Thoracic aorta (tissue), 2 donors: ENCODE results near the gene TCP10L. TPM values are rescaled to one million over a fixed set of nuclear protein-coding genes. Genes with fewer than 3 reads are reported as not detected.

ENCODE experiments used
- ATAC-seq: fragments of 150-250 bp; one replicate; pipeline ENCODE4 v1.8.0; 2017; ENCODE audit warnings: low read depth; ENCODE audit not compliant: insufficient number of reproducible peaks, low FRiP score
- DNase-seq: peaks from one replicate; pipeline ENCODE4 v3.0.0-alpha.2; 2020; ENCODE audit warnings: low spot score
- H3K27ac ChIP-seq, 2 donors: fragments of 200-600 bp; sonication (generic); 1 replicate in 1 of 2; 2 replicates in 1 of 2; pipeline ENCODE4 v1.5.1; 2016; ENCODE audit warnings: mild to moderate bottlenecking in 2 of 2, moderate library complexity in 2 of 2
- H3K27me3 ChIP-seq: fragments of 200-600 bp; sonication (generic); replicated peaks from 2 replicates; pipeline ENCODE4 v1.6.0; 2016; ENCODE audit warnings: mild to moderate bottlenecking; ENCODE audit not compliant: insufficient read depth
- H3K36me3 ChIP-seq: fragments of 200-600 bp; sonication (generic); one replicate; pipeline ENCODE4 v1.5.1; 2016
- H3K4me1 ChIP-seq, 2 donors: fragments of 200-600 bp; sonication (generic); 1 replicate in 1 of 2; 2 replicates in 1 of 2; pipeline versions ENCODE4 v1.5.1 to v1.6.0; 2016; ENCODE audit warnings: low read depth in 2 of 2, mild to moderate bottlenecking in 1 of 2; ENCODE audit not compliant: control insufficient read depth in 1 of 2
- H3K4me3 ChIP-seq: fragments of 200-600 bp; sonication (generic); 2 replicates; pipeline ENCODE4 v1.5.1; 2016; ENCODE audit warnings: mild to moderate bottlenecking
- H3K9me3 ChIP-seq: fragments of 200-600 bp; sonication (generic); 2 replicates; pipeline ENCODE4 v1.5.1; 2016
- total RNA-seq, 2 donors: library from RNA; depleted of rRNA; stranded (reverse); fragments of >200 nt; gene quantifications; one replicate each; pipeline versions ENCODE4 v1.1.0 to v1.2.3, GENCODE V29; 2016
- TF ChIP-seq, protein P1 (sequence below): fragments of 200-600 bp; sonication (generic); IDR thresholded peaks from one replicate; pipeline ENCODE4 v1.5.1; 2019; ENCODE audit warnings: antibody characterized with exemption

Gene TCP10L
- total RNA-seq, 2 donors from 2014 or later: 2.8 TPM; not detected in 1

DNA sequence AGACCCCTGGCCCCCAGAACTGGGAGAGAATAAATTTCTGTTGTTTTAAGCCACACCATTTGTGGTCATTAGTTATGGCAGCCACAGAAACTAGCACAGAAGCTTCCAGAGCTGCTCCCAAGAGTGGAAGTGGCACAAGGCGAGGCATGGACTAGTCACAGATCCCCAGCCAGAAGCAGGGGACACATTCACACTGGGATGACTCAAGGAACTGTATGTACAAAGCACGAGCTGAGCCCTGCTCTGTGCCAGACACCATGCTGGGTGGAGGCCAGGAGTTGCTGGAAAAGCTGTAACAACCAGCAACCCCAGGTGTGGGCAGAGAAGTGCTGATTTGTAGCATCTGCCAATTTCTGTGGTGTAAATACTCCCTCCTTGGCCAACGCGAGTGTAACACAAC is 55.6 kb downstream of the TCP10L start:
- ATAC-seq: no peak

DNA sequence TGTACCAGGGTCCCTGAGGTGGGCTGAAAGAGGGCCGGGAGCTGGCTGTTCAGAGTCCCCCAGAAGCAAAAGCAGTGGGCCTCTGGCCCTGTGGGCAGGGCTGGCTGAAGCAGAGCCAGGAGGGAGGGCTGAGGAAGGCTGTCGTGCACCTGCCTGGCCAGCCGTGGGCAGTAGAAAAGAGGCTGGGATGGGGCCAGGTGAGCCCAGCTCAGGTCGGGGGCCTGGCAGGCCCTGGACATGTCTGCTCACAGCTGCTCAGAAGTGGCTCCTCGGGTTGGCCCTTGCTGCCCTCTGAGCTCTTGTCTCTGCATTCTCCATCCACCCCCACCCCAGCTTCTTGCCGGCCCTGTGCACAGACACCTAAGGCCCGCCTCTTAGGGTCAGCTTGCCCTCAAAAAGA is 60.0 kb downstream of the TCP10L start:
- peaks cover 26 to 49% of the 10 kb centered on the region in 2 donors for H3K4me1 ChIP-seq
- H3K4me3 ChIP-seq: no peak overlapping the region
- H3K36me3 ChIP-seq: no peaks in the 10 kb centered on the region
- TF ChIP-seq, protein P1, sequence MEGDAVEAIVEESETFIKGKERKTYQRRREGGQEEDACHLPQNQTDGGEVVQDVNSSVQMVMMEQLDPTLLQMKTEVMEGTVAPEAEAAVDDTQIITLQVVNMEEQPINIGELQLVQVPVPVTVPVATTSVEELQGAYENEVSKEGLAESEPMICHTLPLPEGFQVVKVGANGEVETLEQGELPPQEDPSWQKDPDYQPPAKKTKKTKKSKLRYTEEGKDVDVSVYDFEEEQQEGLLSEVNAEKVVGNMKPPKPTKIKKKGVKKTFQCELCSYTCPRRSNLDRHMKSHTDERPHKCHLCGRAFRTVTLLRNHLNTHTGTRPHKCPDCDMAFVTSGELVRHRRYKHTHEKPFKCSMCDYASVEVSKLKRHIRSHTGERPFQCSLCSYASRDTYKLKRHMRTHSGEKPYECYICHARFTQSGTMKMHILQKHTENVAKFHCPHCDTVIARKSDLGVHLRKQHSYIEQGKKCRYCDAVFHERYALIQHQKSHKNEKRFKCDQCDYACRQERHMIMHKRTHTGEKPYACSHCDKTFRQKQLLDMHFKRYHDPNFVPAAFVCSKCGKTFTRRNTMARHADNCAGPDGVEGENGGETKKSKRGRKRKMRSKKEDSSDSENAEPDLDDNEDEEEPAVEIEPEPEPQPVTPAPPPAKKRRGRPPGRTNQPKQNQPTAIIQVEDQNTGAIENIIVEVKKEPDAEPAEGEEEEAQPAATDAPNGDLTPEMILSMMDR: no peak
- no peaks in the 10 kb centered on the region for H3K27me3 ChIP-seq
- DNase-seq: no peak
- H3K27ac ChIP-seq: peak overlapping the region; percentile 68 to 75
- ATAC-seq: no peak
- no peaks in the 10 kb centered on the region for H3K9me3 ChIP-seq

More for the DNA sequence above, 55.6 kb downstream of the TCP10L start:
- DNase-seq: no peak
- Histone ChIP-seq H3K36me3 (no peaks in the 10 kb centered on the region), H3K4me1 (peaks cover 4 to 5% of the 10 kb centered on the region in 2 donors), H3K9me3 (no peaks in the 10 kb centered on the region), H3K4me3 (no peak overlapping the region), H3K27me3 (no peaks in the 10 kb centered on the region), H3K27ac (no peak overlapping the region)
- TF ChIP-seq, protein P1: no peak

DNA sequence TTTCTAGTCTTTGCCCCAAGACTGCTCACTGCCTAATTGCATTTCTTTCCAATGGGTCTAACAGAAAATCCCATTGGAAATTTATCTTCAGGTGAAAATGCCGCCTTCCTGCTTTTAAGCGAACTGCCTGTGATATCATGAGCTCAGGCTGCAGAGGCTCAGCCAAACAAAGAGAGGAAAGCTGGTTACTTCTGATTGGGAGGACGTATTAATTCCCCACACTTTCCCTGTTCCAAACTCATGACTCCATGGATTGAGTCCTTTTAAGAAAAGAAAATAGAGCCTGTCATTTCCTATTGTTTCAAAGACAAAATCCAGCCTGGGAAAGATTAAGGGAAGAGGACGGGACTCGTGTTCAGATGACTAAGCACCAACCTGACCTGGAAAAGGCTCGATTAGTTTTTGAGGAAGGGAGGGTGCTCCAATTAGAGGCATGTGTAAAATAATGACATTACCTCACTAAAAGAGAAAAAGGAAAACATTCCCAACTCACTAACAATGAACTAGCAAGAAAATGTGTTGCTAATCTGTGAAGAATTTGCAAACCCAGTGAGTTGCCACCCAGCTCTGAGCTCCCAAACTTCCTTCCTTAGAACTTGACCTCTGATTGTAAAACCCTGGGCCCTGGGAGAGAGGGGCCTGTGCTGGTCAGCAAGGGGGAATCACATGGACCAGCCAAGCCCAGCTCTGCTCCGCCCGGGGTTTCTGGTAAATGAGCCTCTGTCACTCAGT is 61.2 kb downstream of the TCP10L start:
- ATAC-seq (peak; percentile 67), DNase-seq (no peak)
- H3K27me3 ChIP-seq: no peaks in the 10 kb centered on the region
- no peaks in the 10 kb centered on the region for H3K9me3 ChIP-seq
- no peak overlapping the region for H3K4me3 ChIP-seq
- TF ChIP-seq, protein P1: no peak
- H3K36me3 ChIP-seq: no peaks in the 10 kb centered on the region
- H3K27ac ChIP-seq: peak overlapping the region; percentile 68 to 75
- peaks cover 26 to 60% of the 10 kb centered on the region in 2 donors for H3K4me1 ChIP-seq

Other genes starting within 250 kb of the TCP10L start
- gene URB1, start 192.5 kb downstream of the TCP10L start, total RNA-seq: 10 to 100 TPM; 35.1 to 64.8 TPM
- gene EVA1C, start 172.8 kb downstream of the TCP10L start, total RNA-seq: 100 to 1,000 TPM in 1 of 2 donors, 10 to 100 TPM in 1; 81.2 to 115 TPM
- gene CFAP298, start 26.9 kb upstream of the TCP10L start, total RNA-seq: 10 to 100 TPM; 22.7 to 31.4 TPM
- 10 to 100 TPM; 10.6 to 19.4 TPM for gene SYNJ1, start 142.5 kb upstream of the TCP10L start, total RNA-seq
- 10 to 100 TPM; 37.6 to 81.4 TPM for gene PAXBP1, start 186.2 kb upstream of the TCP10L start, total RNA-seq